Body of pancreas (tissue), 4 donors: Measurements from ENCODE around the gene THUMPD3. TPM values are rescaled to one million over a fixed set of nuclear protein-coding genes. Genes with fewer than 3 reads are reported as not detected.

Source experiments
- ATAC-seq: fragments of 150-250 bp; one replicate; pipeline ENCODE4 v1.9.1; 2016
- DNase-seq, 4 donors: peaks; one replicate each; pipeline ENCODE4 v3.0.0-alpha.2; 2019
- H3K27ac ChIP-seq, 4 donors: fragments of 200-600 bp; sonication (generic); 1 replicate in 3 of 4; 2 replicates in 1 of 4; pipeline versions ENCODE4 v1.5.1 to v1.6.1; 2016 to 2019; ENCODE audit warnings: mild to moderate bottlenecking in 1 of 4, mixed read lengths in 1 of 4, moderate library complexity in 1 of 4
- H3K27me3 ChIP-seq, 2 donors: fragments of 200-600 bp; sonication (generic); one replicate each; pipeline ENCODE4 v1.6.0; 2016; ENCODE audit warnings: mild to moderate bottlenecking in 1 of 2
- H3K36me3 ChIP-seq, 2 donors: fragments of 200-600 bp; sonication (generic); replicated peaks in 1 of 2; 2 replicates each; pipeline ENCODE4 v1.5.1; 2016; ENCODE audit warnings: low read depth in 2 of 2; ENCODE audit not compliant: insufficient read depth in 1 of 2
- H3K4me1 ChIP-seq: fragments of 200-600 bp; sonication (generic); one replicate; pipeline ENCODE4 v1.6.0; 2016
- H3K4me3 ChIP-seq, 2 donors: fragments of 200-600 bp; sonication (generic); 1 replicate in 1 of 2; 2 replicates in 1 of 2; pipeline ENCODE4 v1.5.1; 2016 to 2019
- H3K9me3 ChIP-seq, 3 donors: fragments of 200-600 bp; sonication (generic); 1 replicate in 2 of 3; 2 replicates in 1 of 3; pipeline ENCODE4 v1.5.1; 2016
- POLR2A ChIP-seq, 3 donors: fragments of 450-650 bp; IDR thresholded peaks; one replicate each; pipeline ENCODE4 v1.6.1; 2016; ENCODE audit warnings: antibody characterized with exemption in 3 of 3, mild to moderate bottlenecking in 2 of 3
- whole genome bisulfite sequencing, 2 donors: methylation state at CpG; one replicate each; pipeline ENCODE4 v1.1.5; 2017; 5-methylcytosine and 5-hydroxymethylcytosine counted together
- intact Hi-C: fragments of 100-400 bp; cut with DNase I; formaldehyde crosslinking; loops from one replicate; pipeline ENCODE4 v1.15.1; 2023
- total RNA-seq, 2 donors: library from RNA; depleted of rRNA; stranded (reverse); fragments of >200 nt; gene quantifications; one replicate each; pipeline ENCODE4 v1.1.0, GENCODE V29; 2016
- TF ChIP-seq, protein P1 (sequence below), 7 experiments: fragments of 450-650 bp in 4 of 7; fragments of 200-600 bp in 3 of 7; sonication (generic) in 3 of 7; IDR thresholded peaks; one replicate each; pipeline ENCODE4 v1.5.1; 2016 to 2019; ENCODE audit warnings: antibody characterized with exemption in 7 of 7

The THUMPD3 gene
- total RNA-seq, 2 donors from 2014 or later = 16.1 to 27.0 TPM

DNA sequence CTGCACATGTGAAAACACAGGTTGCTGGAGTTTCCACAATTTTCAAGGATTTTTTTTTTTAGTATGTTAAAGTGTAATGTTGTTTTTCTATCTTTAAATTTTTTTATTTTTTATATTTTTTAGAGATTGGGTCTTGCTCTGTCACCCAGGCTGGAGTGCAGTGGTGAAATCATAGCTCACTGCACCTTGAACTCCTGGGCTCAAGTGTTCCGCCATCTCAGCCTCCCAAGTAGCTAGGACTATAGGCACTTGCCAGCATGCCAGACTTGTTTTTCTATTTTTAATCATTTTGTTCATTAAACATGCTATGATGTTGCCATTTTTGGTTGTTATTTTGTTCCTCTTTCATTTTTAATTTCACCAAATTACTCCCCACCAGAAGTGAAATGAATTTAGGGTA lies 16.7 kb upstream of the THUMPD3 start:
- H3K4me3 ChIP-seq = no peak overlapping the region
- H3K36me3 ChIP-seq = no peaks in the 10 kb centered on the region
- H3K27me3 ChIP-seq = no peaks in the 10 kb centered on the region
- ATAC-seq = no peak
- no peak for DNase-seq
- H3K9me3 ChIP-seq = no peaks in the 10 kb centered on the region
- TF ChIP-seq POLR2A (IDR thresholded peaks at IDR 0.05) = no peak
- TF ChIP-seq, protein P1, sequence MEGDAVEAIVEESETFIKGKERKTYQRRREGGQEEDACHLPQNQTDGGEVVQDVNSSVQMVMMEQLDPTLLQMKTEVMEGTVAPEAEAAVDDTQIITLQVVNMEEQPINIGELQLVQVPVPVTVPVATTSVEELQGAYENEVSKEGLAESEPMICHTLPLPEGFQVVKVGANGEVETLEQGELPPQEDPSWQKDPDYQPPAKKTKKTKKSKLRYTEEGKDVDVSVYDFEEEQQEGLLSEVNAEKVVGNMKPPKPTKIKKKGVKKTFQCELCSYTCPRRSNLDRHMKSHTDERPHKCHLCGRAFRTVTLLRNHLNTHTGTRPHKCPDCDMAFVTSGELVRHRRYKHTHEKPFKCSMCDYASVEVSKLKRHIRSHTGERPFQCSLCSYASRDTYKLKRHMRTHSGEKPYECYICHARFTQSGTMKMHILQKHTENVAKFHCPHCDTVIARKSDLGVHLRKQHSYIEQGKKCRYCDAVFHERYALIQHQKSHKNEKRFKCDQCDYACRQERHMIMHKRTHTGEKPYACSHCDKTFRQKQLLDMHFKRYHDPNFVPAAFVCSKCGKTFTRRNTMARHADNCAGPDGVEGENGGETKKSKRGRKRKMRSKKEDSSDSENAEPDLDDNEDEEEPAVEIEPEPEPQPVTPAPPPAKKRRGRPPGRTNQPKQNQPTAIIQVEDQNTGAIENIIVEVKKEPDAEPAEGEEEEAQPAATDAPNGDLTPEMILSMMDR (IDR thresholded peaks at IDR 0.05) = no peak
- WGBS, 2 donors = 87 to 93% methylated on average over 1 of the region's 1 CpG
- intact Hi-C loops = no loop called here
- no peaks in the 10 kb centered on the region for H3K4me1 ChIP-seq
- H3K27ac ChIP-seq = no peak overlapping the region

DNA sequence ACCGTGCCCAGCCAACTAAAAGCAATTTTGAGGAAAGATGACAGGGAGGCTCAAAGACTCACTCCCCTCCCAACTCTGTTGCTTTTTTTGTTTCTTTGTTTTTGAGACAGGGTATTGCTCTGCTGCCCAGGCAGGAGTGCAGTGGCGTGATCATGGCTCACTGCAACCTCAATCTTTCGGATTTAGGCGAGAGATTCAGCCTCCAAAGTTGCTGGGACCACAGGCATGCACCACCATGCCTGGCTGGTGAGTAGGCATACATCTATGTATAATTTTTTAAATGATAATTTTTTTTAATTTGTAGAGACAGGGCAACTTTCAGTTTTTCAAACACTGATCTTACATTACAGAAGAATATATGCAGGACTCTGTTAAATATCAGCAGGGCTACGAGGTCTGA lies 15.8 kb upstream of the THUMPD3 start:
- 86 to 92% methylated on average over 5 of the region's 5 CpGs for WGBS, 2 donors
- H3K27me3 ChIP-seq = no peaks in the 10 kb centered on the region
- H3K27ac ChIP-seq = no peak overlapping the region
- no peaks in the 10 kb centered on the region for H3K36me3 ChIP-seq
- ATAC-seq = no peak
- H3K4me1 ChIP-seq = peaks cover 6% of the 10 kb centered on the region
- H3K4me3 ChIP-seq = no peak overlapping the region
- intact Hi-C loops = no loop called here
- no peak for TF ChIP-seq POLR2A (IDR thresholded peaks at IDR 0.05)
- TF ChIP-seq, protein P1 (IDR thresholded peaks at IDR 0.05) = no peak
- H3K9me3 ChIP-seq = no peaks in the 10 kb centered on the region
- DNase-seq = no peak

DNA sequence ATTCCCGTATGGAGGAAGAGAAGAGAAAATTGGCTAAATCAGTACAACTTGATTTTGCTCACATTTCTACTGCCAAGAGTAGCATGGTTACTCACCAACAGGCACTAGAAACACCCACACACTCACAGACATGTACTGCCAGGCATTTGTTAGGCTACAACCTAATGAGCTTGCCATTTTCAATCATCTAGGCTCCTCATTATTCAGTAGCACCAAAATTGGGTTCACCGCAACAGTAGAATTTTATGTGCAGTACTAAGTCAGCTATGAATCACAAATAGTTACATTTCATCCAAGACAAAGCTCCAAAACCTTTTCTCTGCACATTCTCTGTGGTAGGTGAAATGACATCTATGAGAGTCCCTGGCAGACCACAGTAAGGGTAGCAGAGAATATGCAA lies 15.0 kb upstream of the THUMPD3 start:
- no peak for DNase-seq
- Histone ChIP-seq H3K36me3 (no peaks in the 10 kb centered on the region), H3K27ac (no peak overlapping the region), H3K9me3 (no peaks in the 10 kb centered on the region), H3K27me3 (no peaks in the 10 kb centered on the region), H3K4me1 (peaks cover 12% of the 10 kb centered on the region), H3K4me3 (no peak overlapping the region)
- no peak for ATAC-seq
- WGBS, 2 donors = 48 to 74% methylated on average over 2 of the region's 2 CpGs
- TF ChIP-seq, protein P1 (IDR thresholded peaks at IDR 0.05) = no peak
- TF ChIP-seq POLR2A (IDR thresholded peaks at IDR 0.05) = no peak
- intact Hi-C loops = no loop called here

DNA sequence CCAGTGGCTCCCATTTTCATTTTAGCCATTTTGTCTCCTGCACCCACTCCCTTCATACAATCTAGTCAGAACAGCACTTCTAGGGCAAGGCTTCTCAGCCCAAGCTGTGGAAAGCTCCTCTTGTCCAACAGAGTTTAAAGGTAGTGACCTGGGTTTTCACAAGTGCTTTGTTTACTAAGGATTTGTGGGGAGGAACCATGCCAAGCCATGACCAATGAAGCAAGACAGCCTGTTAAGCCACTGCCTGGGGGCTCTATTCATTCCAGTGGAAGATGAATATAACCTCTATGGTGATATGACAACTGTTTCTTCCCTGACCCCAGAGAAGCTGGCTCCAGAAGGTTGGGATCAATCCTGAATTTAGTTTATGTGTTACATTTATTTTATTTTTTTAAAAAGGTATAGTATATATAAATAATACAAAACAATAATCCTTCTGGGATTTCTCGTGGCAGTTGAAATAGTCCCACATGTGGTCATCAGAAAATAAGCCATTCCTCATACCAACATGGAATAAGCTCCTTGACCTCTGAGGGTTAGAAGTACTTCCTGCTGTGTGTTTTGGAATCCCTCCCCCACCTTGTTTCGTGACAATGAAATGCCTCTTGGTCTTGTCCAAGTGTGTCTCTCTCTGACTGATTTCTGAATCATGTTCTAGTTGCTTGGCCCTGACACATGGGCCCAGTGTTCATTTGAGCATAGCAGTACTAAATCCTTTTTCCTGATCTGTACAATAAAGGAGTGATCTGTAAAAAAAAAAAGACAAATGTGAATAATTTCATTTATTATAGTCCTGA lies 13.3 kb upstream of the THUMPD3 start:
- ATAC-seq (no peak), DNase-seq (no peak)
- Histone ChIP-seq H3K36me3 (no peaks in the 10 kb centered on the region), H3K27ac (no peak overlapping the region), H3K9me3 (no peaks in the 10 kb centered on the region), H3K4me1 (peaks cover 25% of the 10 kb centered on the region), H3K4me3 (no peak overlapping the region), H3K27me3 (no peaks in the 10 kb centered on the region)
- intact Hi-C loops = no loop called here
- WGBS, 2 donors = 63 to 74% methylated on average over 2 of the region's 2 CpGs
- TF ChIP-seq POLR2A (IDR thresholded peaks at IDR 0.05) = no peak
- TF ChIP-seq, protein P1 (IDR thresholded peaks at IDR 0.05) = no peak

DNA sequence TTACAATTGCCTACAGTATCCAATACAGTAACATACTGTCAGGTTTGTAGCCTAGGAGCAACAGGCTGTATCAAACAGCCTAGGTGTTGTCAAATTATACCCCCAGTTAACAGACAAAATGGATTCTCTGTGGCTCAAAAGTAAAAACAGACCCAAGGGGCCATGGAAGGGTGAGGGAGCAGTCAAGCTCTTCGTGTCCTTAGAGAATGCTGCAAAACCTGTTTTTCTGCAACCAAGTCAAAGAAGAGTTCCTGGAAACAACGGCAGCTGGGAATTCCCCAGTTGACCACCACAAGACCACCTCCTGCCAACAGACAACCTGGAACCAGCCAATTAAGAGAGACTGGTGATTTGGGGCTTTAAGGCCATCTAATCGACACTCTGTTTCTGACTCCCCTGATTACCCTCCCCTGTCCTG lies 11.1 kb upstream of the THUMPD3 start:
- Histone ChIP-seq H3K4me1 (peaks cover 25% of the 10 kb centered on the region), H3K27me3 (no peaks in the 10 kb centered on the region), H3K36me3 (no peaks in the 10 kb centered on the region), H3K9me3 (no peaks in the 10 kb centered on the region), H3K27ac (peak overlapping the region in 3 of 4 donors; percentile 12 to 69 (median 19)), H3K4me3 (no peak overlapping the region)
- DNase-seq = peak in 2 of 4 donors; percentile 16 to 19
- peak; percentile 35 for ATAC-seq
- 20 to 25% methylated on average over 3 of the region's 3 CpGs for WGBS, 2 donors
- TF ChIP-seq POLR2A (IDR thresholded peaks at IDR 0.05) = no peak
- TF ChIP-seq, protein P1 (IDR thresholded peaks at IDR 0.05) = no peak
- intact Hi-C loops = no loop called here
